ENCODE measurements around the gene CHN1. TPM values are rescaled to one million over a fixed set of nuclear protein-coding genes. Genes with fewer than 3 reads are reported as not detected.
A peak's percentile ranks its signal among the peaks of the same experiment; 100 is the strongest.

CHN1 gene
- total RNA-seq, 1 donor from 2014 or later: 16.8 TPM

- ATAC-seq (no peak), DNase-seq (no peak)
- no peak for TF ChIP-seq CTCF (IDR thresholded peaks at IDR 0.05)
- peak overlapping the region; percentile 34 for H3K4me3 ChIP-seq
- H3K27me3 ChIP-seq (ENCODE audit: low read depth): no peaks in the 10 kb centered on the region
- no peaks in the 10 kb centered on the region for H3K9me3 ChIP-seq
- H3K4me1 ChIP-seq: peaks cover 6% of the 10 kb centered on the region
- no peak overlapping the region for H3K27ac ChIP-seq
- intact Hi-C loops (cut with DNase I): no loop called here
- H3K36me3 ChIP-seq: no peaks in the 10 kb centered on the region
Observed at GRCh38 chr2:174846218-174846617, 159.0 kb downstream of the CHN1 start.

GRCh38 chr2:174844295-174844708 is 160.9 kb downstream of the CHN1 start:
- H3K4me1 ChIP-seq: peaks cover 6% of the 10 kb centered on the region
- H3K9me3 ChIP-seq: no peaks in the 10 kb centered on the region
- no peak for DNase-seq
- H3K27me3 ChIP-seq (ENCODE audit: low read depth): no peaks in the 10 kb centered on the region
- no peaks in the 10 kb centered on the region for H3K36me3 ChIP-seq
- no peak for ATAC-seq
- no peak overlapping the region for H3K4me3 ChIP-seq
- H3K27ac ChIP-seq: no peak overlapping the region
- intact Hi-C loops (cut with DNase I): no loop called here
- TF ChIP-seq CTCF (IDR thresholded peaks at IDR 0.05): no peak

GRCh38 chr2:174842496-174842895 is 162.7 kb downstream of the CHN1 start:
- DNase-seq (no peak), ATAC-seq (no peak)
- Histone ChIP-seq H3K4me1 (peaks cover 6% of the 10 kb centered on the region), H3K9me3 (no peaks in the 10 kb centered on the region), H3K4me3 (no peak overlapping the region), H3K36me3 (no peaks in the 10 kb centered on the region), H3K27me3 (ENCODE audit: low read depth) (no peaks in the 10 kb centered on the region), H3K27ac (no peak overlapping the region)
- intact Hi-C loops (cut with DNase I): no loop called here
- TF ChIP-seq CTCF (IDR thresholded peaks at IDR 0.05): no peak

GRCh38 chr2:174841936-174842335 is 163.2 kb downstream of the CHN1 start:
- intact Hi-C loops (cut with DNase I): no loop called here
- no peak for ATAC-seq
- Histone ChIP-seq H3K9me3 (no peaks in the 10 kb centered on the region), H3K4me1 (peaks cover under 1% of the 10 kb centered on the region), H3K4me3 (no peak overlapping the region), H3K36me3 (no peaks in the 10 kb centered on the region), H3K27ac (no peak overlapping the region), H3K27me3 (ENCODE audit: low read depth) (no peaks in the 10 kb centered on the region)
- DNase-seq: no peak
- no peak for TF ChIP-seq CTCF (IDR thresholded peaks at IDR 0.05)

GRCh38 chr2:174841350-174841749 is 163.8 kb downstream of the CHN1 start:
- no peak for DNase-seq

More at GRCh38 chr2:174841350-174841749, 163.8 kb downstream of the CHN1 start:
- ATAC-seq: no peak
- intact Hi-C loops (cut with DNase I): no loop called here
- H3K27me3 ChIP-seq (ENCODE audit: low read depth): no peaks in the 10 kb centered on the region
- H3K27ac ChIP-seq: no peak overlapping the region
- H3K4me3 ChIP-seq: no peak overlapping the region
- no peaks in the 10 kb centered on the region for H3K4me1 ChIP-seq
- no peaks in the 10 kb centered on the region for H3K9me3 ChIP-seq
- no peaks in the 10 kb centered on the region for H3K36me3 ChIP-seq
- no peak for TF ChIP-seq CTCF (IDR thresholded peaks at IDR 0.05)
